Measurements from ENCODE around the gene SPAG6.

SPAG6 gene

DNA sequence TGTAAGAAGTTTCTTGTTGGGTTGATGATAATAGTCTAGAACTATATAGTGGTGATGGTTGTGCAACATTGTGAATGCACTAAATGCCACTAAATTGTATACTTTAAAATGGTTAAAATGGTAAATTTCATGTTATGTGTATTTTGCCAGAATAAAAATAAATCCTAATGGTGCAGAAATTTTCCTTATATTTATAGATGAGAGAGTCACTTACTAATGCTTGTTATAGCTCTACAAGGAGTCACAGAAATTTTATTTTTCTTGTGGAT is 21.1 kb downstream of the SPAG6 start:
- Histone ChIP-seq H3K4me1 (ENCODE audit: insufficient read depth, low read length) (no peaks in the 10 kb centered on the region), H3K4me3 (ENCODE audit: low read length) (no peak overlapping the region), H3K36me3 (ENCODE audit: insufficient read depth, low read length) (no peaks in the 10 kb centered on the region), H3K9ac (ENCODE audit: low read depth, low read length) (no peak overlapping the region), H3K9me3 (ENCODE audit: insufficient read depth, low read depth, low read length) (no peaks in the 10 kb centered on the region), H3K27me3 (ENCODE audit: insufficient read depth, low read length) (no peaks in the 10 kb centered on the region), H3K27ac (ENCODE audit: low read depth, low read length) (no peak overlapping the region)

DNA sequence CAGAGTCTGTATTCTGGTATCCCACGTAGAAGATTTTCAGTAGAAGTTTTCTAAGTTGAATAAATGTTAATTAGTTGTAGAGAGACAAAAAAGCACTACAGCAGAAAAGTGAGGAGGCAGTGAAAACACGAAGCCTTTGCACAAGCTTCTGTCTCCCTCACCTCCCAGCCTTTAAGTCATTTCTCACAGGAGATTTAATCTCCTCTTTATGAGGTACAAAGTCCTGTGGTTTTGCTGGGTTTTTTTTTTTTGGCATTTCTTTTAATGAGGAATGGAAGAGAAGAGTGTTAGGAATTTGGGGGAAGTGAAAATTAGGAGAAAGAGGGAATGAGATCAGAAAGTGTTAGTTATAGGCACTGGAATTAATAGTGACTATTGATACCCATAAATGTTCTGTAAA is 21.5 kb downstream of the SPAG6 start:
- H3K27me3 ChIP-seq (ENCODE audit: insufficient read depth, low read length): no peaks in the 10 kb centered on the region
- 46% methylated on average over 1 of the region's 2 CpGs for WGBS
- no peaks in the 10 kb centered on the region for H3K36me3 ChIP-seq (ENCODE audit: insufficient read depth, low read length)
- H3K4me1 ChIP-seq (ENCODE audit: insufficient read depth, low read length): no peaks in the 10 kb centered on the region
- no peak overlapping the region for H3K27ac ChIP-seq (ENCODE audit: low read depth, low read length)
- no peak overlapping the region for H3K4me3 ChIP-seq (ENCODE audit: low read length)
- H3K9me3 ChIP-seq (ENCODE audit: insufficient read depth, low read depth, low read length): no peaks in the 10 kb centered on the region
- no peak overlapping the region for H3K9ac ChIP-seq (ENCODE audit: low read depth, low read length)

DNA sequence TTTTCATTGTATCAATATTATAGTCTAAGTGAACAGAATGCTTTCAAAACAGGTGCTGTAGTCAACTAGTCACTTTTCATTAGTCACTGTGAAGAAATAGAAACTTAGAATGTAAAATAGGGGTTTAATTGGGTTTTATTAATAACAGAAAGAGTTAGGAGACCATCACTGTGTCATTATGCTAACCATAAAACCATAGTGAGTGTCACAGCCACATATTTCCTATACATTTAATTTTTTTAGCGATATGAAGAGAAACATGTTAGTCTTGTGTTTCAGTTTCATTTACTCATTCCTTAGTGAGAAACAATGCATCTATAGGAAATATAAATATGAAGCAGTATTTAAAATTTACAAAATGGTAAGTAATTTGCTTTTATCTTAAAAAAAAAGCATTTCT is 22.2 kb downstream of the SPAG6 start:
- Histone ChIP-seq H3K27ac (ENCODE audit: low read depth, low read length) (no peak overlapping the region), H3K9ac (ENCODE audit: low read depth, low read length) (no peak overlapping the region)
- no CpG with 5 or more reads among the region's 1 CpG for WGBS

DNA sequence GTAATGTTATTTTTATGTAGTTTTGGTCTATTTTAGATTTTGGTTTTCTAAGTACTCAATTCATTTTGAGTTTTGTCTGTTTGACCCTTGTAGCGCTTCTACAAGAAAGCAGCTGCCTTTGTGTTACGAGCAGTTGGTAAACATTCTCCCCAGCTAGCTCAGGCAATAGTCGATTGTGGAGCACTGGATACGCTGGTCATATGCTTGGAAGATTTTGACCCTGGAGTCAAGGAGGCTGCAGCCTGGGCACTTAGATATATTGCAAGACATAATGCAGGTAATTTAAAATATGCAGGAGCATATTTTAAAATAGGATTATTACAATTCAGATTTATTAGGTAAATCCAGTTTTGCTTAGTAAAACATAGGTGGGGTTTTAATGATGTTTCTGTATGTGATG is 23.1 kb downstream of the SPAG6 start:
- Histone ChIP-seq H3K4me3 (ENCODE audit: low read length) (no peak overlapping the region), H3K4me1 (ENCODE audit: insufficient read depth, low read length) (no peaks in the 10 kb centered on the region), H3K36me3 (ENCODE audit: insufficient read depth, low read length) (no peaks in the 10 kb centered on the region), H3K27me3 (ENCODE audit: insufficient read depth, low read length) (no peaks in the 10 kb centered on the region), H3K27ac (ENCODE audit: low read depth, low read length) (no peak overlapping the region), H3K9me3 (ENCODE audit: insufficient read depth, low read depth, low read length) (no peaks in the 10 kb centered on the region), H3K9ac (ENCODE audit: low read depth, low read length) (no peak overlapping the region)
- WGBS: 90% methylated on average over 4 of the region's 4 CpGs

More for the DNA sequence above, 22.2 kb downstream of the SPAG6 start:
- H3K36me3 ChIP-seq (ENCODE audit: insufficient read depth, low read length): no peaks in the 10 kb centered on the region
- no peaks in the 10 kb centered on the region for H3K4me1 ChIP-seq (ENCODE audit: insufficient read depth, low read length)
- no peak overlapping the region for H3K4me3 ChIP-seq (ENCODE audit: low read length)
- no peaks in the 10 kb centered on the region for H3K27me3 ChIP-seq (ENCODE audit: insufficient read depth, low read length)
- no peaks in the 10 kb centered on the region for H3K9me3 ChIP-seq (ENCODE audit: insufficient read depth, low read depth, low read length)

DNA sequence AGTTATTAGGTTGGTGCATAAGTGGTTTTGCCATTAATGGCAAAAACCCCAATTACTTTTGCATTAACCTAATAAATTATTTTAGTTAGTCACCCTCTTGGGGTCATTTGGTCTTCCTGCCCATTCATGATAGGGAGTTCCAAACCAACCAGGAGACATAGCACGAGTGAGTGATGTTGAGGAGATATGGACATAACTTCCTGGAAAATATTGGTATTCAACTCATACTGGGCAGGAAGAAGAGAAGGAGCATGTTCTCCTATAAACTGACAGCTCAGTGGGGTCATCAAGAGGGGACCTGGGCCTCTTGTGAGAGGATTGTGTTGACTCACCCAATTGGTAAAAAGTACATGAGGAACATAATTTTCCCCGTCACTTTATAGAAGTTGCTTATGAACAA is 23.7 kb downstream of the SPAG6 start:
- Histone ChIP-seq H3K4me1 (ENCODE audit: insufficient read depth, low read length) (no peaks in the 10 kb centered on the region), H3K9me3 (ENCODE audit: insufficient read depth, low read depth, low read length) (no peaks in the 10 kb centered on the region), H3K36me3 (ENCODE audit: insufficient read depth, low read length) (no peaks in the 10 kb centered on the region), H3K27ac (ENCODE audit: low read depth, low read length) (no peak overlapping the region), H3K27me3 (ENCODE audit: insufficient read depth, low read length) (no peaks in the 10 kb centered on the region), H3K9ac (ENCODE audit: low read depth, low read length) (no peak overlapping the region), H3K4me3 (ENCODE audit: low read length) (no peak overlapping the region)
- 89% methylated on average over 1 of the region's 2 CpGs for WGBS

DNA sequence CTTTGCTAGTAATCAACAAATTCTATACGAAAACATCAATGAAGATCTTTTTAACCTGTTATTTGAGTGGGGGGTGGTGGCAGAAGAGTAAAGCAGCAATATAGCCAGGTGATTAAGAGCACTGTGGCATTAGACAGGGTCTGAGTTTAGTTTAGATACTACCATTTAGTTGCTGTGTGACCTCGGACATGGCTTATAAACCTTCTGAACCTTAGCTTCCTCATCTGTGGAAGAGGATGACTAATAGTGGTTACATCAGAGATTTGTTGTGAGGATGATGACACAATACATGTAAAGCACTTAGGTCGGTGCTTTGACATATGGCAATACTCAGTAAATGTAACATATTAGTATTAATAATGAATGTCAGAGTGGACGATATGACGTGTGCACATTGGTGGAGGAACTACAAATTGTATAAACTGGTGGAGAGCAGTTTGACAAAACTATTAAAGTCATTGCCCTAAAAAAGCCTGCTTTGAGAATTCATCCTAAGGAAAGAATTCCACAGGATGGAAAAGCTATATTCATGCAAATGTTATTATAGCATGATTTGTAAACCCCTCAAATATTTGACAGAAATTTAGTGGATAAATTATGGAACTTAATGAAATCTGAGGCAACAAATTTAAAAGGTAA is 24.3 kb downstream of the SPAG6 start:
- WGBS: 96% methylated on average over 5 of the region's 5 CpGs

DNA sequence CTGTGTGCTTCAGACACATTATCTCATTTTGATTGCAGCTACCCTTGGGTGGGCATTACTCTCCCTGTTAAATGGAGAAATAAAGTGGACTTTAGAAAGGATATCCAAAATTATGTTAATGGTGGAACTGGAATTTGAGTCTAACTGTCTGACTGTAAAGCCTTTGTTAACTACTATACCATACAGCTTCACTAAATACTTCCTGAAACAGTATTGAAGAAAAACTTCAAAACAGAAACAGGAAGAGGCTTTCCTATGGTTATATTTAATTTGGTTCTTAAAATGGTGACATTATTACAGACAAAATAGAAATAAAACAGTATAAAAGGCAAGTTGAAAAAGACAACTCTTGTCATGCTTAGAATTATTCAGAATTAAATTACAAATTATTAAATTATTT is 25.0 kb downstream of the SPAG6 start:
- Histone ChIP-seq H3K4me3 (ENCODE audit: low read length) (no peak overlapping the region), H3K27ac (ENCODE audit: low read depth, low read length) (no peak overlapping the region)

More for the DNA sequence above, 24.3 kb downstream of the SPAG6 start:
- Histone ChIP-seq H3K36me3 (ENCODE audit: insufficient read depth, low read length) (no peaks in the 10 kb centered on the region), H3K27ac (ENCODE audit: low read depth, low read length) (no peak overlapping the region), H3K4me3 (ENCODE audit: low read length) (no peak overlapping the region), H3K4me1 (ENCODE audit: insufficient read depth, low read length) (no peaks in the 10 kb centered on the region), H3K27me3 (ENCODE audit: insufficient read depth, low read length) (no peaks in the 10 kb centered on the region), H3K9ac (ENCODE audit: low read depth, low read length) (no peak overlapping the region), H3K9me3 (ENCODE audit: insufficient read depth, low read depth, low read length) (no peaks in the 10 kb centered on the region)

DNA sequence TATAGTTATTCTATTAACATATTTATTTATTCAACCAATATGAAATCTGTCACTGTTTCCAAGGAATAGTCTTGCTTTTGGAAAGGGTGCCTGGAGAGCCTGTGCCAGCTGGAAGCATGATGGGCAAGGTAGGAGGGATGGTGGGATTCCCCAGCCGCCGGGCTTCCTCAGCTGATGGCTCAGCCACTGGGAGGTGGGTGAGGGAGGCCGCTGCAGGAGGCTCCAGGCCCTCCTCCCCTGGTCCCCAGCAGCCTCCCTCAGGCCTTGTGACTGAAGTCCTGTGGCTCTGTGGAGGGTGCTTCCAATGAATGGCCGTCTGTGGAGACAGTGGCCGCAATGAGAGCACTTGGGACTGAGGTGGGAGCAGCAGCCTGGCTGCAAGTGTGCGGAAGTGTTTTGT is 27.0 kb downstream of the SPAG6 start:
- no peaks in the 10 kb centered on the region for H3K4me1 ChIP-seq (ENCODE audit: insufficient read depth, low read length)
- H3K27me3 ChIP-seq (ENCODE audit: insufficient read depth, low read length): no peaks in the 10 kb centered on the region
- H3K9ac ChIP-seq (ENCODE audit: low read depth, low read length): no peak overlapping the region
- 91% methylated on average over 6 of the region's 6 CpGs for WGBS
- H3K36me3 ChIP-seq (ENCODE audit: insufficient read depth, low read length): no peaks in the 10 kb centered on the region
- H3K27ac ChIP-seq (ENCODE audit: low read depth, low read length): no peak overlapping the region
- H3K9me3 ChIP-seq (ENCODE audit: insufficient read depth, low read depth, low read length): no peaks in the 10 kb centered on the region
- H3K4me3 ChIP-seq (ENCODE audit: low read length): no peak overlapping the region

More for the DNA sequence above, 25.0 kb downstream of the SPAG6 start:
- H3K4me1 ChIP-seq (ENCODE audit: insufficient read depth, low read length): no peaks in the 10 kb centered on the region
- no peak overlapping the region for H3K9ac ChIP-seq (ENCODE audit: low read depth, low read length)
- no peaks in the 10 kb centered on the region for H3K9me3 ChIP-seq (ENCODE audit: insufficient read depth, low read depth, low read length)
- H3K36me3 ChIP-seq (ENCODE audit: insufficient read depth, low read length): no peaks in the 10 kb centered on the region
- H3K27me3 ChIP-seq (ENCODE audit: insufficient read depth, low read length): no peaks in the 10 kb centered on the region

DNA sequence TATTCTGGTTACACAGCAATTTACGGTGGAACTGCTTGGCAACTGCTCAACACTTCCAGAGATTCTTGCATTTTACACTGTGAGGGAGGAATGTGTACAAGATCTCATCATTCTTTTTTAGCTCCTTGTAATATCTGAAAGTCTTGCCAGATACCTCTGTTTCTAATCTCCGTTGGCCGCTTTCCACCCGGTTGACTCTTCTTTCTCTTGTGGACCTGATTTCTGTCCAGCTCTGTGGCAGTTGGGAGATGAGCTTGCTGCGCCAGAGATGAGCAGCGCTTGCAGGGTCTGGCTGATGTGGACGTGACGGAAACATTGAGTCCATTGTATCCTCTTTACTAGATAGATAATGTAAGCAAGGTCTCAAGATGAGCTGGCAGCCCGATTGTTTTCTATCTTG is 27.6 kb downstream of the SPAG6 start:
- no peaks in the 10 kb centered on the region for H3K4me1 ChIP-seq (ENCODE audit: insufficient read depth, low read length)

DNA sequence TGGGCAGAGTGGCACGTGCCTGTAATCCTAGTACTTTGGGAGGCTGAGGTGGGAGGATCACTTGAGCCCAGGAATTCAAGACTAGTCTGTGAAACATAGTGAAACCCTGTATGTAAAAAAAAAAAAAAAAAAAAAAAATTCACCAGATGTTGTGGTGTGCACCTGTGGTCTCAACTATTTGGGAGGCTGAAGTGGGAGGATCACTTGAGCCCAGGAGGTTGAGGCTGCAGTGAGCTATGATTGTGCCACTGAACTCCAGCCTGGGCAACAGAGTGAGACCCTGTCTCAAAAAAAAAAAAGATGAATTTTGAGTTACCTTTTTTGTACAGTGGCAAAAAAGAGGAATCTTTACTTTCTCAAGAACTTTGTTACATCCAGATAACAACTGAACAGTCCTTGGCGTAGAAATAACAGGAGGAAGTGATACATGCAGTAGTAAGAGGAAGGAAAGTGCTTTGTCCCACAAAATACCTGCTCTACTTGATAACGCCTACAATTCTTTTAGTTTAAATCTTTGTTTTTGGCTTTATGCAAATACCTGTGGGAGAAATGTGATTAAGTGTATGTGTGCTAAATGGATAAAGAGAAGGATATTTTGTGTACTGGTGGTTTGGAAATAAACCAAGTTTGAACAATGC is 29.3 kb downstream of the SPAG6 start:
- Histone ChIP-seq H3K4me3 (ENCODE audit: low read length) (no peak overlapping the region), H3K36me3 (ENCODE audit: insufficient read depth, low read length) (no peaks in the 10 kb centered on the region), H3K9ac (ENCODE audit: low read depth, low read length) (no peak overlapping the region), H3K4me1 (ENCODE audit: insufficient read depth, low read length) (peaks cover 11% of the 10 kb centered on the region), H3K27ac (ENCODE audit: low read depth, low read length) (no peak overlapping the region), H3K9me3 (ENCODE audit: insufficient read depth, low read depth, low read length) (no peaks in the 10 kb centered on the region), H3K27me3 (ENCODE audit: insufficient read depth, low read length) (no peaks in the 10 kb centered on the region)
- 96% methylated on average over 3 of the region's 3 CpGs for WGBS

More for the DNA sequence above, 27.6 kb downstream of the SPAG6 start:
- no peaks in the 10 kb centered on the region for H3K36me3 ChIP-seq (ENCODE audit: insufficient read depth, low read length)
- no peaks in the 10 kb centered on the region for H3K27me3 ChIP-seq (ENCODE audit: insufficient read depth, low read length)
- WGBS: 92% methylated on average over 8 of the region's 9 CpGs
- no peak overlapping the region for H3K9ac ChIP-seq (ENCODE audit: low read depth, low read length)
- H3K9me3 ChIP-seq (ENCODE audit: insufficient read depth, low read depth, low read length): no peaks in the 10 kb centered on the region
- no peak overlapping the region for H3K27ac ChIP-seq (ENCODE audit: low read depth, low read length)
- no peak overlapping the region for H3K4me3 ChIP-seq (ENCODE audit: low read length)

DNA sequence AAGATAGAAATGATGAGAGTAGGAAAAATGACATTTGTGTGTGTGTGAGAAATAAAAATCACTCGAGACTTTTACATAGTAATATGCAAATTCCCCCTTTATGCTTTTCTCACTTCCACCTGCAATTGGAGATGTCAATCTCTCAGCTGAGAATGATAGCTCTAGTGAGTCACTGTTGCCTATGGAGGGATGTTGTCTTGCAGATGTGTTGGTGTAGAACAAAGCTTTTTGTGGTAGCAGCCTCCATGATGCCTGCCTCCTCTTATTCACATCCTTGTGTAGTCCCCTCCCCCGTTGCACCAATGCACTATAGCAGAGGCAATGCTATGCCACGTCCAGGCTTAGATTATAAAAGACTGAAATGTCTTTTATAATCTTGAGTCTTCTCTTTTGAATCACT is 33.8 kb downstream of the SPAG6 start:
- no peak overlapping the region for H3K9ac ChIP-seq (ENCODE audit: low read depth, low read length)
- H3K9me3 ChIP-seq (ENCODE audit: insufficient read depth, low read depth, low read length): no peaks in the 10 kb centered on the region
- no peak overlapping the region for H3K4me3 ChIP-seq (ENCODE audit: low read length)
- H3K27me3 ChIP-seq (ENCODE audit: insufficient read depth, low read length): no peaks in the 10 kb centered on the region
- H3K36me3 ChIP-seq (ENCODE audit: insufficient read depth, low read length): no peaks in the 10 kb centered on the region
- WGBS: 51% methylated on average over 2 of the region's 3 CpGs
- H3K27ac ChIP-seq (ENCODE audit: low read depth, low read length): peak overlapping the region; percentile 45; the same call in 1 of the 2 replicates
- peaks cover 16% of the 10 kb centered on the region for H3K4me1 ChIP-seq (ENCODE audit: insufficient read depth, low read length)

DNA sequence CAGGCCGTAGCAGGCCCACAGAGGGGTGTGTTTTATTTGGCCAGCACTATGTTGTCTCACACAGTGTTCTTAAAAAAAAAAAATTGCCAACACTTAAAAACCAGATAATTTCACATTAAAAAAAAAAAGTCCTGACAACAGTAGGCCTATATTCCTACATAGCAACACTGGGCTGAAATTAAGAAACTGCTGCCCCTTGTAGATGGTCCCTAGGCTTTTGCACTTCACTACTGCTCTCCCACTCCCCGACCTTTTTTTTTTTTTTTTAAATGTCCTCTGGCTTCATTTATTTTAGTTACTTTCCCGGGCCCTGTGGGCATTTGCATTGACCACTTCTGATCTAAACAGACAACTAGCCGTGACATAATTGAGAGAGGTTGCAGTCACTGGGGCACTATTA is 36.0 kb downstream of the SPAG6 start:
- WGBS: 74% methylated on average over 4 of the region's 4 CpGs
- H3K27ac ChIP-seq (ENCODE audit: low read depth, low read length): no peak overlapping the region

More for the DNA sequence above, 36.0 kb downstream of the SPAG6 start:
- no peak overlapping the region for H3K4me3 ChIP-seq (ENCODE audit: low read length)
- no peak overlapping the region for H3K9ac ChIP-seq (ENCODE audit: low read depth, low read length)
- H3K36me3 ChIP-seq (ENCODE audit: insufficient read depth, low read length): no peaks in the 10 kb centered on the region
- H3K27me3 ChIP-seq (ENCODE audit: insufficient read depth, low read length): no peaks in the 10 kb centered on the region
- H3K4me1 ChIP-seq (ENCODE audit: insufficient read depth, low read length): peaks cover 16% of the 10 kb centered on the region
- no peaks in the 10 kb centered on the region for H3K9me3 ChIP-seq (ENCODE audit: insufficient read depth, low read depth, low read length)
